Measurements from ENCODE around the gene MTHFD1L. TPM values are rescaled to one million over a fixed set of nuclear protein-coding genes. Genes with fewer than 3 reads are reported as not detected.
"Not testable (repeated sequence)": the region's sequence is repeated elsewhere in the genome, so short reads cannot be mapped to it uniquely, and the experiment has no call there.

Gene MTHFD1L
- total RNA-seq, 4 donors from 2014 or later: 3.0 to 9.4 (median 5.2) TPM

DNA sequence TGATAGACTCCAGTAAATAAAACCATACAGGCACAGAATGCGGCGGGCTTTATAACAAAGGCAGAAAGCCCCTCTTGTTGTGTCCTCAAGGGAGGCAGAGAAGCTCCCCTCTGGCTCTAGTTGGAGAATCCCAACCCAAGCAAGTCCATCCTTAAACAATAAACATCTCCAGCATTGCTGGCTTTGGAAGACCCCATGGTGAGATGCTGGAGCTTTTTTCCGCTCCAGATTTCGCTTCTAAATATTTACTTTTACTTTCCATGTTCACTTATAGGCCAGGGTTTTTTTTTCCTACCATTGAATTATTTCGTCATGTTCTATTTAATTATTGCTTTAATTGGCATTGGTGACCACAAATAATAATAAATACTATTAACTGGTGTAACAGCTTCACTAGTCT lies 176.2 kb downstream of the MTHFD1L start:
- Histone ChIP-seq H3K27me3 (no peaks in the 10 kb centered on the region), H3K4me1 (peaks cover 6% of the 10 kb centered on the region), H3K4me3 (no peak overlapping the region), H3K36me3 (no peaks in the 10 kb centered on the region), H3K27ac (peak overlapping the region; percentile 24), H3K9me3 (no peaks in the 10 kb centered on the region)
- DNase-seq (ENCODE audit: low spot score in 2 of 2): no peak
- 97% methylated on average over 5 of the region's 5 CpGs for WGBS
- TF ChIP-seq POLR2AphosphoS5 (IDR thresholded peaks at IDR 0.05) (no peak), POLR2A (IDR thresholded peaks at IDR 0.05) (no peak), EP300 (IDR thresholded peaks at IDR 0.05) (no peak)
- TF ChIP-seq, protein P1, sequence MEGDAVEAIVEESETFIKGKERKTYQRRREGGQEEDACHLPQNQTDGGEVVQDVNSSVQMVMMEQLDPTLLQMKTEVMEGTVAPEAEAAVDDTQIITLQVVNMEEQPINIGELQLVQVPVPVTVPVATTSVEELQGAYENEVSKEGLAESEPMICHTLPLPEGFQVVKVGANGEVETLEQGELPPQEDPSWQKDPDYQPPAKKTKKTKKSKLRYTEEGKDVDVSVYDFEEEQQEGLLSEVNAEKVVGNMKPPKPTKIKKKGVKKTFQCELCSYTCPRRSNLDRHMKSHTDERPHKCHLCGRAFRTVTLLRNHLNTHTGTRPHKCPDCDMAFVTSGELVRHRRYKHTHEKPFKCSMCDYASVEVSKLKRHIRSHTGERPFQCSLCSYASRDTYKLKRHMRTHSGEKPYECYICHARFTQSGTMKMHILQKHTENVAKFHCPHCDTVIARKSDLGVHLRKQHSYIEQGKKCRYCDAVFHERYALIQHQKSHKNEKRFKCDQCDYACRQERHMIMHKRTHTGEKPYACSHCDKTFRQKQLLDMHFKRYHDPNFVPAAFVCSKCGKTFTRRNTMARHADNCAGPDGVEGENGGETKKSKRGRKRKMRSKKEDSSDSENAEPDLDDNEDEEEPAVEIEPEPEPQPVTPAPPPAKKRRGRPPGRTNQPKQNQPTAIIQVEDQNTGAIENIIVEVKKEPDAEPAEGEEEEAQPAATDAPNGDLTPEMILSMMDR (IDR thresholded peaks at IDR 0.05): no peak

DNA sequence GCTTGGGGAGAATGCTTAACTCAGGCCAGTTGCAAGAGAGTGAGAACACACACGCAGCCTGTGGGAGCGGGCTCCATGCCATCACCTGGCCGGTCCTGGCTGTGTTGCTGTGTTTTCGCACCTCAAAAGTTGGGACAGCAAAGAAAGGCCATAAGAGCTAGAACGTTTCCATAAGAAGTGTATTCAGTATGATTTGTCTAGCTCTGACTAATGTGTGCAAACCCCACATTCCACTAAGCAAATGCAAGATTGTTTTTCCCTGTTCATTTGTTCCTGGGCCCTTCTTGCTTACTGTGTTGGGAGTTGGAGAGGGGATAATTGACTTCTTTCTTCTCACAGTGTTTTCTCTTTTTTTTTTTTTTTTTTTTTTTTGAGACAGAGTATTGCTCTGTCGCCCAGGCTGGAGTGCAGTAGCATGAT lies 177.4 kb downstream of the MTHFD1L start:
- not testable (repeated sequence) for H3K36me3 ChIP-seq; H3K4me1 ChIP-seq; H3K27me3 ChIP-seq; DNase-seq (ENCODE audit: low spot score in 2 of 2); H3K27ac ChIP-seq; H3K9me3 ChIP-seq; H3K4me3 ChIP-seq
- WGBS: 75% methylated on average over 6 of the region's 6 CpGs

DNA sequence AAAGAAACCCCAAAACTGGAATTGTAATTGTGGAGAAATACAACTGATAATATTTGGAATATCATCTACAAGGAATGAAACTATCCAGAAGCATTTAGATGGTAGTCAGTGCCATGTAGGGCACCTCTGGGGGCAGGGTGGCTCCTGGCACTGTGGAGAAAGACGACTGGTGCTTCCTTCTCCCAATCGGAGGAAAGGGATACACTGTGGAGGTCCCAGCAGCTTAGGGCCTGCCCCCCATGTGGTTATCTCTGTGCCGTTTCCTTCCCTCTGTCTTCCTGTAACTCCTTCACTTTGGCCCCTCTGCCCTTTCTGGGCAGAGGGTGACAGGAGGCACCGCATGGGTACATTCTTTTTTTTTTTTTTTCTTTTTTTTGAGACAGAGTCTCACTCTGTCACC lies 178.4 kb downstream of the MTHFD1L start:
- no peaks in the 10 kb centered on the region for H3K27me3 ChIP-seq
- WGBS: 83% methylated on average over 4 of the region's 4 CpGs
- H3K4me1 ChIP-seq: no peaks in the 10 kb centered on the region
- DNase-seq (ENCODE audit: low spot score in 2 of 2): no peak
- no peak overlapping the region for H3K27ac ChIP-seq
- no peak overlapping the region for H3K4me3 ChIP-seq
- no peaks in the 10 kb centered on the region for H3K36me3 ChIP-seq
- TF ChIP-seq, protein P1 (IDR thresholded peaks at IDR 0.05): no peak
- TF ChIP-seq POLR2A (IDR thresholded peaks at IDR 0.05) (no peak), POLR2AphosphoS5 (IDR thresholded peaks at IDR 0.05) (no peak), EP300 (IDR thresholded peaks at IDR 0.05) (no peak)
- H3K9me3 ChIP-seq: no peaks in the 10 kb centered on the region

DNA sequence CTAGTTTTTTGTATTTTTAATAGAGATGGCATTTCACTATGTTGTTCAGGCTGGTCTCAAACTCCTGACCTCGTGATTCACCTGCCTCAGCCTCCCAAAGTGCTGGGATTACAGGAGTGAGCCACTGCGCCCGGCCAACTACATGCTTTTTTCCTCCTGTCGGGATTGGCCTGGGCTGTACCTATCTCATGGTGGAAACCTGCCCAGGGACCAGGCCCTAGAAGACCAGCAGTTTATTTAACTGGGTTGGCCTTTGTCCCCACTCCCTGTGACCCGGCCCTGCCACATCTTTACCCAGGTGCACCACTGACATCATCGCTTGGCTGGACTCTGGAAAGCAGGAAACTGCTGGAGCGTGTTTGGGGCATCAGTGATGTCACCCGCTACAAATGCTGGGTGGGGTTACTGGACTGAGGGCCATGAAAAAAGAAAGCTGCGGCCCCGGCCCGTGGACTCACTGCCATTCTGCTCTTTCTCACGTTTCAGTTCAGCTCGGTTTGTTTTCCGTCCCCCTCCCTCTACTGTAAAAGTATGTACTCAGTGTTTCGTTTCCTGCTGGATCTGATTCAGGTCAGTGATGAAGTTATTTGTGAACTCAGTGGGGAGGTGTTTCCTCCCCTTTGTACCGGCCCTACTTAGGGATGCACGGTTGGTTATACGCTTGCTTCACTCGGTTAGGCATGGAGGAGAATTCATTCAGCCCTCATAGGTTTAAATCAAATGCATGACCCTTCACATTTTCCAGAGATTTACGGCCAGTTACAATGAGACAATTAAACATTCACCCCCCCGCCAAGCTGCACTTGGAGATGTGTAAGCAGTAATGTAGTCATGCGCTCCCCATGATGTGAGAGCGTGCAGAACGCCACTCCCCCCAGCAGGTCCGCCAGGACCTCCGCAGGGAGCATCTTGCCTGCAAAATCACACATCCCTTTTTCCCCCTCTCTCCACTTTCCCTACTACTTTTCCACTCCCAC lies 179.3 kb downstream of the MTHFD1L start:
- 77% methylated on average over 26 of the region's 26 CpGs for WGBS
- Histone ChIP-seq H3K4me1 (no peaks in the 10 kb centered on the region), H3K27me3 (no peaks in the 10 kb centered on the region), H3K9me3 (no peaks in the 10 kb centered on the region), H3K27ac (no peak overlapping the region), H3K36me3 (no peaks in the 10 kb centered on the region), H3K4me3 (no peak overlapping the region)
- TF ChIP-seq, protein P1 (IDR thresholded peaks at IDR 0.05): no peak
- TF ChIP-seq EP300 (IDR thresholded peaks at IDR 0.05) (no peak), POLR2AphosphoS5 (IDR thresholded peaks at IDR 0.05) (no peak), POLR2A (IDR thresholded peaks at IDR 0.05) (no peak)
- peak in 1 of 2 donors; percentile 74 for DNase-seq (ENCODE audit: low spot score in 2 of 2)

DNA sequence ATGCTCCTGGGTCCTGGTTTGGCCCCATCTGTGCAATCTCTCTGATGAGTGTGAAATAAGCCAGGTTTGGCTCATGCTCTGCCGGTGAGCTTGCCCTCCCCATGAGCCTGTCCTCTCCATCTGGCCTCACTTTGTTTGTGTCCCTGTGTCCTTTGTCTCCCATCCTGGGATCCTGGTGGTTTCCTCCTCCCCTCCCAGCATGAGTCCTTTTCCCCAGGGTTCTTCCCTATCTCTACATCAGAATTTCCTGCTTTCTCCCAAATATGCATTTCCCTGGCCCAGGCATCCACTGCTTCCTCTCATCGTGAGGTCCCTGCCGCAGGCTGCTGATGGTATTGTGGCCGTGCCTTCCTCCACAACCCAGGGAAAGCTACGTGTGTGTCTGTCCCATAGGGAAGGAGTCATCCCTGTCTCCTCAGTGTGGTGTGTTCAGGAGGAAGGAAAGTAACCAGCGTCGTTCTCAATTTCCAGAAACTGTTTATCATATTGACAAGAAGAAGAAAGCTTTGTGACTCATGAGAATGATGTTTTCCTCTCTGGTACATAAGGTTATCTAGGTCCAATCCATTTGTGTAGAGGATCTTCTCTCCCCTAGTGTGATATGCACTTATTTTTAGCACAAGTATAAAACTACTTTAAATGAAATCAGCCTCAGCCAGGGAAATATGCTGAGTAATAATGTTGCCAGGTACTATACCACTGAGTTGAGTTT lies 180.2 kb downstream of the MTHFD1L start:
- H3K27ac ChIP-seq; DNase-seq (ENCODE audit: low spot score in 2 of 2); H3K27me3 ChIP-seq; H3K36me3 ChIP-seq; H3K4me3 ChIP-seq; H3K9me3 ChIP-seq; H3K4me1 ChIP-seq: not testable (repeated sequence)
- 51% methylated on average over 7 of the region's 7 CpGs for WGBS

DNA sequence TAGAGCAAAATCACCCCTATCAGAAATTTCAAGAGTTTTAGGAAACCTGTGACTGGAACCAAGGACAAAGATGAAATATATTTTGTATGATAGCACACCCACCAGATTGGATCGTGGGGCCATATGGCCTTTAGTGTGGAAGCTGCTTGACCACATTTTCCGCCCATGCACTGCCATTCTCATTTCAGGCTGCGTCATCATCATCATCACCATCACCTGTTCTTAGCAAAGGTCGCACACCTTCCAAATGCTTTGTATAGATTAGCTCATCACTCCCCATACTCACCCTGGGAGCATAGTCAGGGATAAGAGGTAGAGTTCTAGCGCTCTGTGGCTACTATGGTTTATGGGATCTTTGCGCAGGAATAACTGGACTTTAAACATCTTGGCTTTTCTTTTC lies 185.7 kb downstream of the MTHFD1L start:
- Histone ChIP-seq H3K4me3 (no peak overlapping the region), H3K9me3 (no peaks in the 10 kb centered on the region), H3K27ac (no peak overlapping the region), H3K4me1 (no peaks in the 10 kb centered on the region), H3K36me3 (no peaks in the 10 kb centered on the region), H3K27me3 (no peaks in the 10 kb centered on the region)
- TF ChIP-seq EP300 (IDR thresholded peaks at IDR 0.05): no peak
- TF ChIP-seq POLR2A (IDR thresholded peaks at IDR 0.05): no peak
- TF ChIP-seq, protein P1 (IDR thresholded peaks at IDR 0.05): no peak
- no peak for TF ChIP-seq POLR2AphosphoS5 (IDR thresholded peaks at IDR 0.05)
- DNase-seq (ENCODE audit: low spot score in 2 of 2): no peak
- 98% methylated on average over 6 of the region's 6 CpGs for WGBS
